IMR-90 (cell line): ENCODE results near the gene MATK. TPM values are rescaled to one million over a fixed set of nuclear protein-coding genes. Genes with fewer than 3 reads are reported as not detected.

Experiments used
- ATAC-seq: fragments of 200-7000 bp; cut with Tn5 transposase; 2 replicates; pipeline ENCODE4 v1.9.1; 2020; ENCODE audit warnings: low read depth, mild to moderate bottlenecking, moderate library complexity
- Bru-seq: library from RNA; stranded (reverse); fragments of 400-500 nt; gene quantifications from one replicate; lab custom pipeline; 2021; lab: Mats Ljungman, UMichigan
- BruChase-seq, 2 experiments: library from RNA; stranded (reverse); fragments of 400-500 nt; gene quantifications; one replicate each; lab custom pipeline; 2021; lab: Mats Ljungman, UMichigan
- BruUV-seq: library from RNA; stranded (reverse); fragments of 400-500 nt; replicated peaks from 2 replicates; lab custom pipeline; 2021; lab: Mats Ljungman, UMichigan
- CTCF ChIA-PET: fragments of 300-600 bp; formaldehyde crosslinking; extraction: SDS; loops from one replicate; lab custom pipeline; 2021; ENCODE audit warnings: antibody characterized with exemption; lab: Yijun Ruan, JAX
- POLR2A ChIA-PET: fragments of 300-600 bp; sonication (Branson Sonifier 250); formaldehyde crosslinking; loops from one replicate; lab custom pipeline; 2022; ENCODE audit warnings: antibody characterized with exemption; ENCODE audit not compliant: unreplicated experiment; lab: Charles Lee
- DNase-seq: peaks from one replicate; pipeline ENCODE4 v3.0.0; 2013
- H2AFZ ChIP-seq: replicated peaks from 2 replicates; pipeline ENCODE3; 2013; ENCODE audit warnings: low read length, mild to moderate bottlenecking; ENCODE audit not compliant: poor library complexity
- H2AK5ac ChIP-seq: 2 replicates; pipeline ENCODE4 v1.6.1; 2013; ENCODE audit warnings: low read depth, low read length, inconsistent platforms
- H2AK9ac ChIP-seq: replicated peaks from 2 replicates; pipeline ENCODE3; 2013; ENCODE audit warnings: mild to moderate bottlenecking, low read depth, low read length, moderate library complexity; ENCODE audit not compliant: poor library complexity
- H2BK120ac ChIP-seq: 2 replicates; pipeline ENCODE4 v1.6.1; 2013; ENCODE audit warnings: low read depth, low read length, inconsistent platforms
- H2BK15ac ChIP-seq: 3 replicates; pipeline ENCODE4 v1.6.1; 2013; ENCODE audit warnings: low read depth, low read length, inconsistent platforms
- H2BK20ac ChIP-seq: 2 replicates; pipeline ENCODE4 v1.6.1; 2013; ENCODE audit warnings: low read depth, mild to moderate bottlenecking, inconsistent platforms, low read length, moderate library complexity
- H2BK5ac ChIP-seq: 2 replicates; pipeline ENCODE4 v1.6.1; 2013; ENCODE audit warnings: mild to moderate bottlenecking, low read depth, low read length, inconsistent platforms; ENCODE audit not compliant: poor library complexity, severe bottlenecking
- H3K14ac ChIP-seq: replicated peaks from 2 replicates; pipeline ENCODE4 v1.6.1; 2013; ENCODE audit warnings: low read depth, low read length, inconsistent platforms
- H3K18ac ChIP-seq: 2 replicates; pipeline ENCODE4 v1.6.1; 2013; ENCODE audit warnings: low read depth, low read length, control low read depth
- H3K23ac ChIP-seq: 2 replicates; pipeline ENCODE4 v1.6.1; 2013; ENCODE audit warnings: low read depth, low read length, inconsistent platforms
- H3K27ac ChIP-seq: 2 replicates; pipeline ENCODE4 v1.5.1; 2013; ENCODE audit warnings: mild to moderate bottlenecking, control low read depth, low read length; ENCODE audit not compliant: insufficient read depth
- H3K27me3 ChIP-seq: 2 replicates; pipeline ENCODE4 v1.6.1; 2013; ENCODE audit warnings: low read length; ENCODE audit not compliant: control insufficient read depth, insufficient read depth
- H3K36me3 ChIP-seq: 2 replicates; pipeline ENCODE4 v1.6.1; 2013; ENCODE audit warnings: low read length, mixed read lengths; ENCODE audit not compliant: control insufficient read depth, insufficient read depth
- H3K4ac ChIP-seq: 2 replicates; pipeline ENCODE4 v1.6.1; 2013; ENCODE audit warnings: low read depth, low read length, inconsistent platforms
- H3K4me1 ChIP-seq: 2 replicates; pipeline ENCODE4 v1.6.1; 2013; ENCODE audit warnings: low read length, mixed read lengths; ENCODE audit not compliant: control insufficient read depth, insufficient read depth
- H3K4me2 ChIP-seq: 2 replicates; pipeline ENCODE4 v1.6.1; 2013; ENCODE audit warnings: low read depth, mild to moderate bottlenecking, control low read depth, low read length, moderate library complexity
- H3K4me3 ChIP-seq: 2 replicates; pipeline ENCODE4 v1.5.1; 2013; ENCODE audit warnings: low read depth, mild to moderate bottlenecking, control low read depth, low read length, moderate library complexity; ENCODE audit not compliant: insufficient read depth
- H3K56ac ChIP-seq: 2 replicates; pipeline ENCODE4 v1.6.1; 2013; ENCODE audit warnings: low read length, inconsistent platforms; ENCODE audit not compliant: insufficient read depth; ENCODE audit errors: extremely low read depth
- H3K79me1 ChIP-seq, 2 experiments: 2 replicates each; pipeline ENCODE4 v1.6.1; 2013; ENCODE audit warnings: low read length in 2 of 2, inconsistent platforms in 1 of 2, low read depth in 1 of 2
- H3K9ac ChIP-seq: 2 replicates; pipeline ENCODE4 v1.6.1; 2013; ENCODE audit warnings: low read depth, low read length, control low read depth
- H3K9me1 ChIP-seq: 2 replicates; pipeline ENCODE4 v1.6.1; 2013; ENCODE audit warnings: low read length, inconsistent platforms; ENCODE audit not compliant: insufficient read depth
- H3K9me3 ChIP-seq: 2 replicates; pipeline ENCODE4 v1.6.1; 2013; ENCODE audit warnings: low read length; ENCODE audit not compliant: control insufficient read depth, insufficient read depth
- H4K20me1 ChIP-seq: 2 replicates; pipeline ENCODE4 v1.6.1; 2013; ENCODE audit warnings: low read length, inconsistent platforms; ENCODE audit not compliant: insufficient read depth
- H4K5ac ChIP-seq: 2 replicates; pipeline ENCODE4 v1.6.1; 2013; ENCODE audit warnings: mild to moderate bottlenecking, low read depth, low read length, control low read depth
- H4K8ac ChIP-seq, 2 experiments: 2 replicates each; pipeline ENCODE4 v1.6.1; 2013; ENCODE audit warnings: low read depth in 2 of 2, low read length in 2 of 2, control low read depth in 1 of 2, inconsistent platforms in 1 of 2
- H4K91ac ChIP-seq: 2 replicates; pipeline ENCODE4 v1.6.1; 2013; ENCODE audit warnings: low read depth, low read length, inconsistent platforms; ENCODE audit not compliant: insufficient read depth
- BHLHE40 ChIP-seq: fragments of 150-350 bp; IDR thresholded peaks from 2 replicates; pipeline ENCODE4 v1.6.1; 2016; ENCODE audit warnings: mild to moderate bottlenecking, low read depth, low read length
- CEBPB ChIP-seq: IDR thresholded peaks from 2 replicates; pipeline ENCODE4 v1.6.1; 2012; ENCODE audit warnings: low read depth, low read length, improper control_type of control experiment
- CHD1 ChIP-seq: IDR thresholded peaks from 2 replicates; pipeline ENCODE4 v1.6.1; 2012; ENCODE audit warnings: low read depth, low read length, improper control_type of control experiment
- CTCF ChIP-seq: conservative IDR thresholded peaks from 2 replicates; pipeline ENCODE4 v1.5.1; 2012; ENCODE audit warnings: mild to moderate bottlenecking, low read depth, low read length, improper control_type of control experiment
- ELK1 ChIP-seq: fragments of 150-350 bp; IDR thresholded peaks from 2 replicates; pipeline ENCODE4 v1.6.1; 2016; ENCODE audit warnings: low read depth, mild to moderate bottlenecking, low read length, moderate library complexity, borderline replicate concordance
- MAFK ChIP-seq: IDR thresholded peaks from 2 replicates; pipeline ENCODE4 v1.6.1; 2012; ENCODE audit warnings: low read depth, low read length, improper control_type of control experiment
- MAZ ChIP-seq: IDR thresholded peaks from 2 replicates; pipeline ENCODE4 v1.6.1; 2012; ENCODE audit warnings: low read depth, mild to moderate bottlenecking, low read length, improper control_type of control experiment, moderate library complexity, borderline replicate concordance
- POLR2A ChIP-seq: IDR thresholded peaks from 2 replicates; pipeline ENCODE4 v1.6.1; 2012; ENCODE audit warnings: mild to moderate bottlenecking, low read depth, low read length
- RAD21 ChIP-seq: IDR thresholded peaks from 2 replicates; pipeline ENCODE4 v1.6.1; 2012; ENCODE audit warnings: low read length, improper control_type of control experiment
- RCOR1 ChIP-seq: IDR thresholded peaks from 2 replicates; pipeline ENCODE4 v1.6.1; 2012; ENCODE audit warnings: mild to moderate bottlenecking, low read length, improper control_type of control experiment; ENCODE audit not compliant: insufficient replicate concordance
- RFX5 ChIP-seq: IDR thresholded peaks from 2 replicates; pipeline ENCODE4 v1.8.0; 2012; ENCODE audit warnings: low read depth, mild to moderate bottlenecking, low read length, moderate library complexity
- SMC3 ChIP-seq: fragments of 150-350 bp; IDR thresholded peaks from 2 replicates; pipeline ENCODE4 v1.6.1; 2016; ENCODE audit warnings: low read depth, mild to moderate bottlenecking, antibody characterized with exemption, low read length, moderate library complexity
- USF2 ChIP-seq: fragments of 150-350 bp; IDR thresholded peaks from 2 replicates; pipeline ENCODE4 v1.6.1; 2017; ENCODE audit warnings: mild to moderate bottlenecking, antibody characterized with exemption, low read length, low read depth
- WGBS, 2 experiments: methylation state at CpG; one replicate each; pipeline versions ENCODE4 v1.1.5 to v1.1.7; 2013; ENCODE audit warnings: missing lambda C conversion rate in 2 of 2; ENCODE audit not compliant: insufficient read length in 1 of 2; ENCODE audit errors: extremely low coverage in 2 of 2; 5-methylcytosine and 5-hydroxymethylcytosine counted together
- dilution Hi-C: fragments of 300-500 bp; cut with HindIII; formaldehyde crosslinking; loops from one replicate; pipeline ENCODE4 v1.14.3; 2018; ENCODE audit warnings: low sequenced_read_pairs; ENCODE audit not compliant: unreplicated experiment
- in situ Hi-C: fragments of 300-500 bp; cut with MboI; formaldehyde crosslinking; loops from 3 replicates; pipeline ENCODE4 v1.14.3; 2019; ENCODE audit warnings: low sequenced_read_pairs, inconsistent platforms, mixed read lengths
- intact Hi-C: fragments of 100-400 bp; cut with micrococcal nuclease; formaldehyde crosslinking; loops from 2 replicates; pipeline ENCODE4 v1.10.0; 2022
- long read RNA-seq: library from polyadenylated mRNA; unstranded; transcript quantifications from one replicate; pipeline ENCODE4 v2.0.0, GENCODE V29; 2021; ENCODE audit not compliant: unreplicated experiment
- polyA plus RNA-seq, 3 experiments: library from polyadenylated mRNA; depleted of rRNA; stranded (reverse); fragments of >200 nt; gene quantifications; 2 replicates each; pipeline ENCODE4 v1.2.3, GENCODE V29; 2012; ENCODE audit warnings: low replicate concordance in 1 of 3
- total RNA-seq: library from RNA; depleted of rRNA; stranded (reverse); fragments of >200 nt; gene quantifications from 2 replicates; pipeline ENCODE4 v1.2.3, GENCODE V29; 2012; rRNA removed

MATK gene
- total RNA-seq (not detected in 2 replicates), polyA plus RNA-seq (2012; rRNA removed) (not detected in 2 replicates), Bru-seq, nascent RNA (not detected), BruChase-seq, experiment 1, labeled RNA remaining after a 6-hour chase (not detected), BruChase-seq, experiment 2, labeled RNA remaining after a 2-hour chase (percentile 4 among the genes with signal in this experiment)
- not detected in 2 replicates for polyA plus RNA-seq (2012; cell fraction: cytosol; rRNA removed)
- polyA plus RNA-seq (2012; cell fraction: nucleus; rRNA removed; ENCODE audit: low replicate concordance) = not detected in 2 replicates
- long read RNA-seq = 0 reads

GRCh38 chr19:3785938-3786824 lies at the start of gene MATK:
Gene MATK (minus strand): TSS chr19:3786381. CDS start chr19:3785135, 1,246 bp downstream.
- Histone ChIP-seq H3K4me2 (no peak within 1 kb of the TSS), H2AK5ac (no peak within 1 kb of the TSS), H2AFZ (no peak within 1 kb of the TSS), H3K79me1 (no peaks in the 10 kb centered on the region), H3K27ac (no peak within 1 kb of the TSS), H4K8ac (no peak within 1 kb of the TSS), H4K20me1 (no peaks in the 10 kb centered on the region), H3K9me3 (peaks cover 27% of the 10 kb centered on the region), H2BK120ac (no peak within 1 kb of the TSS), H3K14ac (no peak within 1 kb of the TSS), H2BK15ac (no peak within 1 kb of the TSS), H2AK9ac (no peak within 1 kb of the TSS), H3K4me1 (no peaks in the 10 kb centered on the region), H3K23ac (no peak within 1 kb of the TSS), H3K18ac (no peak within 1 kb of the TSS), H3K27me3 (peaks cover 29% of the 10 kb centered on the region), H2BK5ac (no peak within 1 kb of the TSS), H3K36me3 (no peaks in the 10 kb centered on the region), H4K91ac (no peak within 1 kb of the TSS), H3K9ac (no peak within 1 kb of the TSS), H3K4ac (no peak within 1 kb of the TSS), H3K56ac (no peak within 1 kb of the TSS), H2BK20ac (no peak within 1 kb of the TSS), H3K4me3 (no peak within 1 kb of the TSS), H3K9me1 (no peaks in the 10 kb centered on the region), H4K5ac (no peak within 1 kb of the TSS)
- POLR2A ChIA-PET = interaction anchor here (0.6 kb wide), 1 partner anchor 24 kb away, joined by 4 read pairs; the partner anchor contains the start of gene MRPL54
- CTCF ChIA-PET = no interaction called here
- DNase-seq = no peak
- no peak for ATAC-seq
- intact Hi-C loops (no loop called here), in situ Hi-C loops (no loop called here), dilution Hi-C loops (no loop called here)
- whole genome bisulfite sequencing, 2 experiments = 4% methylated on average over 17 of the region's 101 CpGs; no CpG with 5 or more reads in 1 of the 2 experiments
- BruUV-seq = no TSS peak
- TF ChIP-seq POLR2A (no peak), CHD1 (no peak), MAZ (no peak), ELK1 (no peak), BHLHE40 (no peak), CEBPB (no peak), USF2 (no peak), RCOR1 (no peak), RFX5 (no peak), MAFK (no peak), CTCF (no peak), SMC3 (no peak), RAD21 (no peak)
